HAP-1 (cell line): ENCODE data around the gene RAB23.

ENCODE experiments used
- DNase-seq, 2 experiments: peaks; one replicate each; pipeline ENCODE4 v3.0.0-alpha.2; 2016 to 2020; ENCODE audit warnings: low spot score in 2 of 2
- H3K27me3 ChIP-seq: fragments of 250-450 bp; sonication (Bioruptor Pico); 2 replicates; pipeline ENCODE4 v1.5.1; 2020; ENCODE audit warnings: low read depth, mild to moderate bottlenecking, moderate library complexity
- H3K36me3 ChIP-seq: fragments of 250-450 bp; sonication (Bioruptor Pico); replicated peaks from 2 replicates; pipeline ENCODE4 v1.5.1; 2020; ENCODE audit warnings: mild to moderate bottlenecking
- H3K4me1 ChIP-seq: fragments of 250-450 bp; sonication (Bioruptor Pico); 2 replicates; pipeline ENCODE4 v1.5.1; 2020; ENCODE audit warnings: mild to moderate bottlenecking
- H3K4me3 ChIP-seq: fragments of 250-450 bp; sonication (Bioruptor Pico); 2 replicates; pipeline ENCODE4 v1.5.1; 2020; ENCODE audit warnings: mild to moderate bottlenecking, moderate library complexity
- H3K9me3 ChIP-seq: fragments of 250-450 bp; sonication (Bioruptor Pico); 2 replicates; pipeline ENCODE4 v1.5.1; 2020; ENCODE audit warnings: mild to moderate bottlenecking, moderate library complexity
- in situ Hi-C: fragments of 300-500 bp; cut with MboI; formaldehyde crosslinking; loops from 3 replicates; pipeline ENCODE4 v1.14.3; 2020; ENCODE audit warnings: low sequenced_read_pairs, inconsistent platforms, mixed read lengths

RAB23 gene

DNA sequence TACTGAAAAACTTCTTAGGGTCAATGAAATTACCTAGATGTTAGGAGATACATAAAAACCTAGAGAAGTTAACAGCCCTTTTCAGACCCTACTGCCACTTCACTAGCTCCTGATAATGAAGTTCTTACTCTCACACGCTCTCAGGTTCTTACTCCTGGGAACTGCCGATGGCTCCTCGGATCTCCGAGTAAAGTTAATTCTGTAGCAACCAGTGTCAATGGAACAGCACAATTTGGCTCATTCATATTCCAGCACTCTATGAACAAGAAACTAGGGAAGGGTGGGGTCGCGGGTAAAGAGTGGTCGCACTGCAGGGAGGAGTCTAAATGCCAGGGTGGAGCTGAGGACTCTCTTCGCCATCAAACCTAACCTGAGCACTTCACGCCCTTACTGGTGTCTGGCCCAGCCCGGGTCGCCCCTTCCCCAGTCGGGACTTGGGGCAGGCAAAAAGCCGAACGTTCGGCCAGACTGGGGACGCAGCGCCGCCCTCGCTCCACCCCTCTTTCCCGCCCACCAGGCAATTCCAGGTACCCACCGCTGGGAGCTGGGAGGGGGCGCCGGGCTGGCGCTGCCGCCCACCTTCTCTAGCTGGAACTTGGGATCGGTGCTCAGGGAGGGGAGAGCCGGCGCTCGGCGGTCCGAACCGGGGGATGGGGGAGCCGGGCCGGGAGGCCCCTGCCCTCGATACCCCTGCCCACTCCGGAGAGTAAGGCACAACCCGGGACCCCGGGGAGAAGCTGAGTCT lies 744 bp downstream of the RAB23 start:
- peak; percentile 77 to 88 for DNase-seq
- Histone ChIP-seq H3K27me3 (no peaks in the 10 kb centered on the region), H3K9me3 (0 out of 2 replicates have a peak, but pooled peaks cover 2% of the 10 kb centered on the region), H3K4me1 (peaks cover 26% of the 10 kb centered on the region), H3K4me3 (peak overlapping the region; percentile 81), H3K36me3 (no peaks in the 10 kb centered on the region)
- in situ Hi-C loops = no loop called here

DNA sequence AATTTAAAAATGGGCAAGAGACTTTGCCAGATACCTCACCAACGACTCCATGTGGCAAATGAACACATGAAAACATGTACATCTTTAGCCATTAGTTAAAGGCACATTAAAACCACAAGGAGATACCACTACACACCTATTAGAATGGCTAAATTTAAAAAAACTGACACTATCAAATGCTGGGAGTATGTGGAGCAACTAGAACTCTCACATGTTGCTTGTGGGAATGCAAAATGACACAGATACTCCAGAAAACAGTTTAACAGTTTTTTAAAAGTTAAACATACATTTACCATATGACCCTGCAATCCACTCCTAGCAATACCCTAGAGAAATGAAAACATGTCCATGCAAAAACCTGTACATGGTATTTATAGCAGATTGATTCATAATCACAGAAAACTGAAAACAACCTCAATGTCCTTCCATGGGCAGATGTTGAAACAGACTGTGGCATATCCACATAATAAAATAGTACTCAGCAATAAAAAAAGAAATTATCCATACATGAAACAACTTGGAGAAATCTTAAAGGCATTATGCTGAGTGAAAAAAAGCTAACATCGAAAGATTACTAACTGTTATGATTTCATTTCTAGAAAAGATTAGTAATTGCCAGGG lies 1.9 kb downstream of the RAB23 start:
- peak overlapping the region; percentile 81 for H3K4me3 ChIP-seq
- peaks cover 14% of the 10 kb centered on the region for H3K4me1 ChIP-seq
- H3K27me3 ChIP-seq = no peaks in the 10 kb centered on the region
- H3K9me3 ChIP-seq = peaks cover 4% of the 10 kb centered on the region; the same call in 1 of the 2 replicates
- DNase-seq = no peak
- H3K36me3 ChIP-seq = no peaks in the 10 kb centered on the region
- in situ Hi-C loops = no loop called here

DNA sequence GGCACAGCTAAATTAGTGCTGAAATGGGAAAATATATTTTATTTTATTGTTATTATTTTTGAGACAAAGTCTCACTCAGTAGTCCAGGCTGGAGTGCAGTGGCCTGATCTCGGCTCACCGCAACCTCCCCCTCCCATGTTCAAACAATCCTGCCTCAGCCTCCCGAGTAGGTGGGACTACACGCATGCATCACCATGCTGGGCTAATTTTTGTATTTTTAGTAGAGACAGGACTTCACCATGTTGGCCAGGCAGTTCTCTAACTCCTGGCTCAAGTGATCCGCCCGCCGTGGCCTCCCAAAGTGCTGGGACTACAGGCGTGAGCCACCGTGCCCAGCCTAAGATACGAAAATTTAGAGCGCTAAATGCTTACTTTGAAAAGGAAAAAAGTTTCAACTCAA lies 4.8 kb downstream of the RAB23 start:
- no peak overlapping the region for H3K4me3 ChIP-seq
- in situ Hi-C loops = no loop called here
- no peak for DNase-seq

DNA sequence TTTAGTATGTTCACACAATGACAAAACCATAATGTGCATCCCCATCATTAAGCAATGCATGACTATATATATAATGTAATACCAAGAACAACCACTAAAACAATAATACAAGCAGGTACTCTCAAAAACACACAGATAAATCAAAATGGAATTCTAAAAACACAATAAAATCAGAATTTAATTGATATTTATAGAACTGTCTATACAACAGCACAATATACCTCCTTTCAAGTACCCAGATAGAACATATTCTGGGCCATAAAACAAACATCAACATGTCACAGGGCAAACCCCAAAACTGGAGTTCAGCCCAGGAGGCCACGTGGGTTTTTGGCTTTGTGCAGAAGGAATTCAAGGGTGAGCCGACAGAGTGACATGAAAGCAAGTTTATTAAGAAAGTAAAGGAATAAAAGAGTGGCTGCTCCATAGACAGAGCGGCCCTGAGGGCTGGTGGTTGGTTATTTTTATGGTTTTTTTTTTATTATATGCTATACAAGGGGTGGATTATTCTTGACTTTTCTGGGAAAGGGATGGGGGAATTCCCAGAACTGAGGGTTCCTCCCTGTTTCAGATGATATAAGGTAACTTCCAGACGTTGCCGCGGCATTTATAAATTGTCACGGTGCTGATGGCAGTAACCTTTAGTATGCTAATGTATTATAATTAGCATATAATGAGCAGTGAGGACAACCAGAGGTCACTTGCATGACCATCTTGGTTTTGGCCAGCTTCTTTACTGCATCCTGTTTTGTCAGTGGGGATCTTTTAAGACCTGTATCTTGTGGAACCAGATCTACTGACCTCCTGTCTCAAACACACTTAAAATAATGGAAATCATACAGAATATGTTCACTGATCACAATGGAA lies 5.6 kb downstream of the RAB23 start:
- peaks cover 4% of the 10 kb centered on the region; the same call in 1 of the 2 replicates for H3K9me3 ChIP-seq
- in situ Hi-C loops = no loop called here
- H3K4me1 ChIP-seq = peaks cover 14% of the 10 kb centered on the region
- no peaks in the 10 kb centered on the region for H3K27me3 ChIP-seq
- H3K36me3 ChIP-seq = no peaks in the 10 kb centered on the region
- no peak overlapping the region for H3K4me3 ChIP-seq
- DNase-seq = no peak

More for the DNA sequence above, 4.8 kb downstream of the RAB23 start:
- Histone ChIP-seq H3K4me1 (peaks cover 6% of the 10 kb centered on the region), H3K27me3 (no peaks in the 10 kb centered on the region), H3K36me3 (no peaks in the 10 kb centered on the region), H3K9me3 (peaks cover 4% of the 10 kb centered on the region; the same call in 1 of the 2 replicates)

DNA sequence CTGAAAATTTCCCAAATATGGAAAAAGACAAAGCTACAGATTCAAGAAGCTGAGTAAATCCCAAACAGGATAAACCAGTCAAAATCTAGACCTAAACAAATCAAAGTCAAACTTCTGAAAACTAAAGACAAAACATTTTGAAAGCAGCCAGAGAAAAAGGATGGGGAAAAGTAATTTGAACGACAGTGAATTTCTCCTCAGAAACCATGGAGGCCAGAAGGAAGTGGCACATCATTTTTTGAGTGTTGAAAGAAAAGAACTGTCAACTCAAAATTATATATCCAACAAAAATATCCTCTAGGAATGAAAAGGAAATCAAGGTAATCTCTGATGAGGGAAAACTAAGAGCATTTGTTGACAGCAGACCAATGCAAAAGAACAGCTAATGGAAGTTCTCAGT lies 6.8 kb downstream of the RAB23 start:
- Histone ChIP-seq H3K36me3 (no peaks in the 10 kb centered on the region), H3K27me3 (no peaks in the 10 kb centered on the region), H3K4me1 (peaks cover 16% of the 10 kb centered on the region), H3K4me3 (no peak overlapping the region), H3K9me3 (peaks cover 4% of the 10 kb centered on the region; the same call in 1 of the 2 replicates)
- DNase-seq = no peak
- in situ Hi-C loops = no loop called here

DNA sequence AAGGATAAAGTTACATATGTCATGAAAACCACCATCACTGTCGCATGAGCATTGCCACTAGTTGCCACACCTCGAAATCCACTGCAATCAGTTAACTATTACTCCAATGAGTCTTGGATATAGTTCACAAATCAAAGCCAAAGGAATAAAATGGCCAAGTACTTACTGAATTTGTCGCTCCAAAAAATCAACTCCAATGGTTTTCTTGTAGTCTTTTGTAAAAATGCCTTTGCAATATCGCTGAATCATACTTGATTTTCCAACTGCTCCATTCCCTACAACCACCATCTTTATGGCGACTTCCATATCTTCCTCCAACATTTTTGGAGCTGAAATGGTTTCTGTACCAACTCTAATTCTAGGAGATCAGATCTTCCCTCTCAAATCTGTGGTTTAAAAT lies 12.0 kb downstream of the RAB23 start:
- H3K4me1 ChIP-seq = peaks cover 19% of the 10 kb centered on the region
- no peak overlapping the region for H3K4me3 ChIP-seq
- DNase-seq = no peak
- H3K27me3 ChIP-seq = no peaks in the 10 kb centered on the region
- in situ Hi-C loops = no loop called here
- no peaks in the 10 kb centered on the region for H3K36me3 ChIP-seq
- H3K9me3 ChIP-seq = no peaks in the 10 kb centered on the region

DNA sequence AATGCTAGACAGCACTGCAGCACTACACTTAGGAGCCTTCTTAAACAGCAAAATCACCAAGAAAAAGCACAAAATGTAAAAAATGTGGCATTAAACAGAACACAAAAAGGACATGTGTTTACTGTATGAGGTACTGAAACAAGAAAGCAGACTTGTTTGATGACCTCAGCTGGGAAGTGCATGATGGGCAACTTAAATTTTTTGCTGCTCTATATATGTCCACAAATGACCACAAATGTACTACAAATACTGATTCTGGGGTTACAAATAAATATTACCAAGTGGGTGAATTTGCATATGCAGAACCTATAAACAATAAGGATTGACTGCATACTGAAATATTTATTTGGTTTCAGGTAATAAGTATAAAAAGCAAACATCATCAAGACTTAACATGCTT lies 13.1 kb downstream of the RAB23 start:
- in situ Hi-C loops = no loop called here
- H3K4me3 ChIP-seq = no peak overlapping the region
- no peaks in the 10 kb centered on the region; the same call in 1 of the 2 replicates for H3K36me3 ChIP-seq
- no peaks in the 10 kb centered on the region for H3K9me3 ChIP-seq
- no peaks in the 10 kb centered on the region for H3K27me3 ChIP-seq
- DNase-seq = no peak
- peaks cover 19% of the 10 kb centered on the region for H3K4me1 ChIP-seq

DNA sequence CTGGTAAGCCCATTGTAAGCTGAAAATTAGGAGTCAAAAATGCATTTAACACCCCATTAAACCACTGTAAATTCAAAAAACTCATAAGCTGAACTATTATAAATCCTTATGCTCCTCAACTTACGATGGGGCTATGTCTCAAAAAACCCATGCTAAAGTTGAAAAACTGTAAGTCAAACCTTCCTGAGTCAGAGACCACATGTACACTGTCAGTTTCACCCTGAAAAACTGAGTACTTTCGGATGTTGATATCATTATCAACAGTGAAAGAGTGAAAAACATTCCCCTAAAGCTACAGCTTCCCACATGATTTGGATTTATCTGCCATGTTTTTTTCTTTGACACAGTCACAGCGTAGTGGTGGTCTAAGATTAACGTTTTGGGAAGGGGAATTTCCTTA lies 14.2 kb downstream of the RAB23 start:
- peaks cover 19% of the 10 kb centered on the region for H3K4me1 ChIP-seq
- no peak overlapping the region for H3K4me3 ChIP-seq
- no peaks in the 10 kb centered on the region for H3K27me3 ChIP-seq
- H3K9me3 ChIP-seq = no peaks in the 10 kb centered on the region
- DNase-seq = no peak
- in situ Hi-C loops = no loop called here
- H3K36me3 ChIP-seq = no peaks in the 10 kb centered on the region; the same call in 1 of the 2 replicates

DNA sequence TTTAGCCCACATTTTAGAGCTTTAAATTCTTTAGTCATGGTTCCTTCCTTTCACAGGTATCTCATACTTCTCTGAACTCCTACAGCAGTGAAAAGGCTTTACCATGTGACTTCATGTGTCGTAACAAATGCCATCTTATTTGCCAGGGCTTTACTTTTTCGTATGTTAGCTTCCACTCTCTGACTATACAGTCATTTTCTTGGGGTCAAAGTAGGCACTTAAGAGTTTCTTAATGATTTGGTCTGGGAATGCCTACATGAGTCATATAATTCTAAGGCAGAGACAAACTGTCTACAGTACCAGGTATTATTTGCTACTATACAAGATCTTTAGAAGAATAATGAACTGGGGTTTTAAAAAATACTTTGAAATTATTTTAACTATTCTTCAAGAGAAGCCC lies 15.0 kb downstream of the RAB23 start:
- H3K4me1 ChIP-seq = peaks cover 17% of the 10 kb centered on the region
- no peaks in the 10 kb centered on the region for H3K27me3 ChIP-seq
- H3K9me3 ChIP-seq = no peaks in the 10 kb centered on the region
- DNase-seq = no peak
- no peaks in the 10 kb centered on the region; the same call in 1 of the 2 replicates for H3K36me3 ChIP-seq
- H3K4me3 ChIP-seq = no peak overlapping the region
- in situ Hi-C loops = no loop called here

DNA sequence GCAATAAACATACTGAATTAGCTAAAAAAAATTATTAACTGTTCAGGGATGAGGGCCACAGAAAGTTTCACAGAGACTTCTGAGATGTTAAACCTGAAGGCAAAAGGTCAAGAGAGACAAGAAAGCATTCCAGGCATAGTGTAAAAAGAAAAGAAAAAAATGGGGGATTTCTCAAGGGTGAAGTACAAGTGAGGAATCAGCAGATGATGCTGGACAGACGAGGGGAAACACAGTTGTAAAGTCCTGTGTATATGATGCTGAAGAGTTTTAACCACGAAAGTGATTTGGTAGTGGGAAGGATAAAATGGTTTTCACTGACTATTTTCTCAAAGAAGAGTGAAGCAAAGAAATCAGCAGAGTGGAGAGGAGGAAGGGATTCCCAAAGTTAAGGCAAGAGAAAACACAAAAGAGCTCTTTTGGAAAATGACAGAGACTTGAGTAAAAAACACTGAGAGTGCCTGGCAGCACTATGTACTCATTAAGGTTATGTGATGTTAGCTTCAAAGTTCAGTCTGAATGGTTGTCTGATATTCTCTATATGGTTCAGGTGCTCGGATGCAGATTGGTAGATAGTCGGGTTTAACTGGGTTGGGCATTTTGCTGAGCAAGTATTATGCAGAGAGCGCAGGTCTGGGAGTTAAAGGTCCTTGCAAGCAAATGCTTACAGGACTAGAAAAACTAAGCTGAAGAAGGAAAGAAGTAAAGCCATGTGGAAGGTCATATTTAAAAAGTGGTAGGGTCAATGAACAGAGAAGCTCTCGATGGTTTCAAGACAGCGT lies 16.4 kb downstream of the RAB23 start:
- DNase-seq = no peak
- H3K4me1 ChIP-seq = peaks cover 8% of the 10 kb centered on the region; the same call in 1 of the 2 replicates
- in situ Hi-C loops = no loop called here
- H3K36me3 ChIP-seq = no peaks in the 10 kb centered on the region; the same call in 1 of the 2 replicates
- H3K27me3 ChIP-seq = no peaks in the 10 kb centered on the region
- no peak overlapping the region for H3K4me3 ChIP-seq
- H3K9me3 ChIP-seq = no peaks in the 10 kb centered on the region

DNA sequence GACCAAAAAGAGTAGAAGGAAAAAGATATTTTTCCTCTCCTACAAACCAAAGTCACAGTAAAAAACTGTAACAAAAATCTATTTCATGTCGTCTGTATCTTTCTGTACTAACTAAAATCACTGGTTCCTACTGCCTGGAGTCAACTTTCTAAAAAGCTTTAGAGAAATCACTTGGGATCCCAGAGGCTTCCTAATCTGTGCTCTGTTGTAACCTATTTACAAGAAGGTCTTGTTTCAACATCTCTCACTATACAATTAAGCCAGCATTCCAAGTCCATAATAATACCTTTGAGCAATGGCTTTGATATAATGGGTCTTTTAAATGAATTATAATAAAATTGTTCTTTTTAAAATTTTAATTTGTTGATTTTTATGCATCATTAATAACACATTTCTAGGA lies 20.4 kb downstream of the RAB23 start:
- no peak for DNase-seq
- H3K4me1 ChIP-seq = no peaks in the 10 kb centered on the region
- H3K4me3 ChIP-seq = no peak overlapping the region
- H3K36me3 ChIP-seq = no peaks in the 10 kb centered on the region; the same call in 1 of the 2 replicates
- in situ Hi-C loops = no loop called here
- no peaks in the 10 kb centered on the region for H3K27me3 ChIP-seq
- H3K9me3 ChIP-seq = no peaks in the 10 kb centered on the region

DNA sequence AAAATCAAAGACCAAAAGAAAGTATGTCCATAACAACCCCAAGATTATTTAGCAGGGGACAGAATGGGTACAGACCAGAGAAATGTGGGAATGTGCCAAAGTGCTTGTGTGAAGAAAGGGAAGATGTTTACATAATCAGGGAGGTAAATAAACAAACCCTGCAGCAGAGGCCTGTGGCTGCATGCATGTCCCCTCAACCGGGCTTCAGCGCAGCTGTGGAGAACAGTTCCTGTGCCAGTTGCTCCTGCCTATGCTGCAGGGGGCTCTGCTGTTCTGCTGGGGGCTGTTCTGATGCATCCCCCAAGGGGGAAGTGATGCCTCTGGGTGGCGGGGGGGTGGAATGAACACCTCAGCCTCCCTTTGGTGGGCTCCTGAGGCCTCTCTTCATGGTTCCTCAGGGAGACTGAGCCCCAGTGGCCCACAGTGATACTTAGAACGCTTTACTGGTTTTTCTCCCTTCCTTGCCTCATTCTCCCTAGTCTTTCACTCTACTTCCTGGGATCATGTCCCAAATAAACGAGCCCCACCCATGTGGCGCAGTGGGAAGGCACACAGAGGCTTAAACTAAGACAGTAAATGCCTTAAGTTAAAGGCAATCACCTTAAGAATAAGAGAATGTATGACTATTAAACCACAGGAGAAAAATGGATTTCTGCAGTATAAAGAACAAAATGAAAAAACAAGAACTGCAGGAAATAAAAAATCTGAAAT lies 23.0 kb downstream of the RAB23 start:
- in situ Hi-C loops = no loop called here
- DNase-seq = no peak
- H3K9me3 ChIP-seq = no peaks in the 10 kb centered on the region
- H3K36me3 ChIP-seq = no peaks in the 10 kb centered on the region
- H3K4me1 ChIP-seq = no peaks in the 10 kb centered on the region
- H3K4me3 ChIP-seq = no peak overlapping the region
- H3K27me3 ChIP-seq = no peaks in the 10 kb centered on the region

DNA sequence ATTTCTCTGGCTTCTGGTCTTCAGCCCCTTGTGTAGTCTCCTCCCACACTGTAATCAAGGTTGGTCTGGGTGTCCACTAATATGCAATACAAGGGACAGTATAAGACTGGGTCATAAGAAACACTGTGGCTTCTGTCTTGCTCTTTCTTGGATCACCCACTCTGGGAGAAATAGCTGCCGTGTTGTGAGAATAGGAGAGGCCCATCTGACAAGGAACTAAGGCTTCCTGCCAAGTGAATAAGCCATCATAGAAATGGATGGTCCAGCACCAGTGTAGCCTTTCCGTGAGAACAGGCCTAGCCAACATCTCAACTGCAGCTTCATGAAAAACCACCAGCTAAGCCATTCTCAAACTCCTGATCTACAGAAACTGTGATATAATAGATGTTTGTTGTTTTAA lies 26.6 kb downstream of the RAB23 start:
- H3K9me3 ChIP-seq = no peaks in the 10 kb centered on the region
- peaks cover 20% of the 10 kb centered on the region for H3K36me3 ChIP-seq
- no peaks in the 10 kb centered on the region for H3K27me3 ChIP-seq
- no peak for DNase-seq
- no peak overlapping the region for H3K4me3 ChIP-seq
- peaks cover 3% of the 10 kb centered on the region; the same call in 1 of the 2 replicates for H3K4me1 ChIP-seq
- in situ Hi-C loops = no loop called here
